ENCODE results near the gene BMPR1B.
"Not testable (repeated sequence)": the region's sequence is repeated elsewhere in the genome, so short reads cannot be mapped to it uniquely, and the experiment has no call there.

GRCh38 chr4:94832329-94832728 lies 74.6 kb downstream of the BMPR1B start:
- TF ChIP-seq, protein P1, sequence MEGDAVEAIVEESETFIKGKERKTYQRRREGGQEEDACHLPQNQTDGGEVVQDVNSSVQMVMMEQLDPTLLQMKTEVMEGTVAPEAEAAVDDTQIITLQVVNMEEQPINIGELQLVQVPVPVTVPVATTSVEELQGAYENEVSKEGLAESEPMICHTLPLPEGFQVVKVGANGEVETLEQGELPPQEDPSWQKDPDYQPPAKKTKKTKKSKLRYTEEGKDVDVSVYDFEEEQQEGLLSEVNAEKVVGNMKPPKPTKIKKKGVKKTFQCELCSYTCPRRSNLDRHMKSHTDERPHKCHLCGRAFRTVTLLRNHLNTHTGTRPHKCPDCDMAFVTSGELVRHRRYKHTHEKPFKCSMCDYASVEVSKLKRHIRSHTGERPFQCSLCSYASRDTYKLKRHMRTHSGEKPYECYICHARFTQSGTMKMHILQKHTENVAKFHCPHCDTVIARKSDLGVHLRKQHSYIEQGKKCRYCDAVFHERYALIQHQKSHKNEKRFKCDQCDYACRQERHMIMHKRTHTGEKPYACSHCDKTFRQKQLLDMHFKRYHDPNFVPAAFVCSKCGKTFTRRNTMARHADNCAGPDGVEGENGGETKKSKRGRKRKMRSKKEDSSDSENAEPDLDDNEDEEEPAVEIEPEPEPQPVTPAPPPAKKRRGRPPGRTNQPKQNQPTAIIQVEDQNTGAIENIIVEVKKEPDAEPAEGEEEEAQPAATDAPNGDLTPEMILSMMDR (IDR thresholded peaks at IDR 0.05), result not testable (repeated sequence)
- TF ChIP-seq ZFX (IDR thresholded peaks at IDR 0.05; ENCODE audit: borderline replicate concordance), result not testable (repeated sequence)
